GM21526 (cell line): ENCODE measurements around the gene NPAS1.

Source experiments
- ATAC-seq: cut with Tn5 transposase; IDR thresholded peaks from one replicate; pipeline ENCODE4 v1.9.1; 2021; ENCODE audit warnings: moderate library complexity; ENCODE audit not compliant: unreplicated experiment, low FRiP score

The NPAS1 gene, protein sequence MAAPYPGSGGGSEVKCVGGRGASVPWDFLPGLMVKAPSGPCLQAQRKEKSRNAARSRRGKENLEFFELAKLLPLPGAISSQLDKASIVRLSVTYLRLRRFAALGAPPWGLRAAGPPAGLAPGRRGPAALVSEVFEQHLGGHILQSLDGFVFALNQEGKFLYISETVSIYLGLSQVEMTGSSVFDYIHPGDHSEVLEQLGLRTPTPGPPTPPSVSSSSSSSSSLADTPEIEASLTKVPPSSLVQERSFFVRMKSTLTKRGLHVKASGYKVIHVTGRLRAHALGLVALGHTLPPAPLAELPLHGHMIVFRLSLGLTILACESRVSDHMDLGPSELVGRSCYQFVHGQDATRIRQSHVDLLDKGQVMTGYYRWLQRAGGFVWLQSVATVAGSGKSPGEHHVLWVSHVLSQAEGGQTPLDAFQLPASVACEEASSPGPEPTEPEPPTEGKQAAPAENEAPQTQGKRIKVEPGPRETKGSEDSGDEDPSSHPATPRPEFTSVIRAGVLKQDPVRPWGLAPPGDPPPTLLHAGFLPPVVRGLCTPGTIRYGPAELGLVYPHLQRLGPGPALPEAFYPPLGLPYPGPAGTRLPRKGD

DNA sequence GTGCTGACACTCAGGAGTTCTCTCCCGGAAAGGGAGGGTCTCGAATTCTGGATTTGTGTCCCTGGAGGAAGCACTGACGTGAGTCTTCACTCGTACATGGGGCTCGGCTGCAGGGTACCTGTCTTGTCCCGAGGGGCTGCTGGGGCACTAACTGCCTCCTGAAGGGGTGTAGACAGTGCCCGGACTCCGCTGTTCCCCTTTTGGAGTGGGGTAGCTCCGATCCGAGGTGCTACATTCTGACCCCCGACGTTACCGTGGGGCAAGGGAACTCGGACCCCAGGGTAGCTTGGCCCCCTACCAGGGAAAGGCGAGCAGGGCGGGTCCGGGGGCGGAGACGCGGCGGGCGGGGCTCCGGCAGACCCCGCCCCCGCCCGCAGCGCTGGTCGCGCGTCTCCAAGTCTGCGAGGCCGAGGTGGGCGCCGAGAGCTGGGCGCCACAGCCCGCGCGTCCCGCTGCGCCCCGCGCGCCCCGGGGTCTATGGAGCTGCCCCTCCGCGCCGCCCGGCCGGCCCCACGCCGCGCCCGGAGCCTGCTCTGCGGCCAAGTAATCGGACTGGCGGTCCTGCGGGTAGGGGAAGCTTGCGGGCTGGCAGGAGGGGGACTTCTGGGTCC lies at the start of gene NPAS1:
Gene NPAS1 (plus strand): TSS at position 407 of the 611 bp plus-strand sequence. CDS start 1,211 bp downstream, outside the sequence.
- no peak for ATAC-seq

DNA sequence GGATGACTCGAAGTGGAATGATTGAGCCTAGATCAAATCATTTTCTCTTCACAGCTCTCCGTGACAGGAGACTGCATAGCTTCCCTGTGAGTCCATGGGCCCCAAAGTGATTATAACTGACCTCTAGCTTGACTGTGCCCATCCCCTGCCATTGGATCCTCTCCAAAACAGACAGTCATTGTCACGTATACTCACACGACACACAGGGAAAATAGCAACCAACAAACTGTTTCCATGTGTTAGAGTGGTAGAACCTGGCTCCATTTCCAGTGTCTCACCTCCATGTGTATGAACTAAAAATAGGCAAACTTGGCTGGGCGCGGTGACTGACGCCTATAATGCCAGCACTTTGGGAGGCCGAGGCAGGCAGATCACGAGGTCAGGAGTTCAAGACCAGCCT lies 48.8 kb upstream of the NPAS1 start:
- ATAC-seq: no peak

DNA sequence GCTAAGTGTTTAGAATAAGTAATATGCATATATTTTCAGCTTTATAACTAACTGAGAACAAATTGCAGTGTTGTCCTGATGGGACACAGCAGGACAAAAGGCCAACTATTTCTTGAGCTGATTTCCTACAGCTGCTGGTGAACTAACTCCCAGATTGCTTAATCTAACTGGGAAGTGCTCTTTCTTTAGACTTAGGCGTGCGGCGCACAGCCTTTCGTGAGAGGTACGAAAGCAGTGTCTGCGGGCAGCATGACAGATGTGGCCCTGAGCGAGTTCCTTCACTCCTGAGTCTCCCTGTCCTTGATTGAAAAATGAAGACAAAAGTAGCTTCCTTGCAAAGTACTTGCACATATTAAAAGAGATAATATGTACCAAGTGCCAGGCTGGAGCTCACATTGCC lies 47.3 kb upstream of the NPAS1 start:
- no peak for ATAC-seq

- ATAC-seq: no peak
Observed at GRCh38 chr19:46974181-46974580, 45.5 kb upstream of the NPAS1 start.

GRCh38 chr19:46975011-46975924 lies 44.4 kb upstream of the NPAS1 start:
- ATAC-seq: no peak

- no peak for ATAC-seq
Observed at GRCh38 chr19:46975925-46976782, 43.5 kb upstream of the NPAS1 start.

- no peak for ATAC-seq
Observed at GRCh38 chr19:46976845-46977320, 42.8 kb upstream of the NPAS1 start.

DNA sequence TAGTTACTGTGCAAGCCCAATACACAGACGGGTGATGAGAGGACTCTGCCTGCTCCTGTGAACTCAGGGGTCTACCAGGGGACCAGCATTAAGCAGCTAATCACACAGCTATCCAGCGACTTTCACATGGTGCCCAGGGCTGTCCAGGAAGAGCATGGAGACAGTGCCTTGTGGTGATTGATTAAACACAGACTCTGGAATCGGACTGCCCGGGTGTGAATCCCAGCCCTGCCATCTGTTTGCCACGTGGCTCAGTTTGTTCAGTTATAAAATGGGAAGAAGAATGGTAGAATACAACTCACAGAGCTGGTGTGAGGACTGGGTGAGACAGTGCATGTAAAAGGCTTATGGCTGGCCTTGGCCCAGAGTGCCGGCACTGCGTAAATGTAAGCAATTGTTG lies 42.1 kb upstream of the NPAS1 start:
- ATAC-seq: no peak

- no peak for ATAC-seq
Observed at GRCh38 chr19:46978171-46978869, 41.3 kb upstream of the NPAS1 start.

- ATAC-seq: no peak
Observed at GRCh38 chr19:46979126-46980105, 40.2 kb upstream of the NPAS1 start.

DNA sequence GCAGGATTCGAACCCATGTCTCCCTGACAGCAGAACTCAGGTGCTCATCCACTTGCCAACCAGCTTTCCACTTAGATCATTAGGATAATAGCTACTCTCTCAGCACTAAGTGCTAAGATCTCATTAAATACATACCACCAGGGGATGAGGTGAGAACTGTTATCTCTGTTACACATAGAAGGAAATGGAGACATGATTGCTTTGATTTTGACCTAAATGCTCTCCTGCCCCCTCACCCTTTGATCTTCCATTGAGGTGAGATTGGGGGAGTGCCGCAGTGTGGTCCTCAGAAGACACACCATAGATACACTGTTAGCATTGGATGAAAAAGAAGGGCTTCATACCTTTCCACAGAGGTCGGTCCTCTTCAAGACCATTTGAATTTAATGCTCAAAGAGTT lies 38.9 kb upstream of the NPAS1 start:
- ATAC-seq: no peak

DNA sequence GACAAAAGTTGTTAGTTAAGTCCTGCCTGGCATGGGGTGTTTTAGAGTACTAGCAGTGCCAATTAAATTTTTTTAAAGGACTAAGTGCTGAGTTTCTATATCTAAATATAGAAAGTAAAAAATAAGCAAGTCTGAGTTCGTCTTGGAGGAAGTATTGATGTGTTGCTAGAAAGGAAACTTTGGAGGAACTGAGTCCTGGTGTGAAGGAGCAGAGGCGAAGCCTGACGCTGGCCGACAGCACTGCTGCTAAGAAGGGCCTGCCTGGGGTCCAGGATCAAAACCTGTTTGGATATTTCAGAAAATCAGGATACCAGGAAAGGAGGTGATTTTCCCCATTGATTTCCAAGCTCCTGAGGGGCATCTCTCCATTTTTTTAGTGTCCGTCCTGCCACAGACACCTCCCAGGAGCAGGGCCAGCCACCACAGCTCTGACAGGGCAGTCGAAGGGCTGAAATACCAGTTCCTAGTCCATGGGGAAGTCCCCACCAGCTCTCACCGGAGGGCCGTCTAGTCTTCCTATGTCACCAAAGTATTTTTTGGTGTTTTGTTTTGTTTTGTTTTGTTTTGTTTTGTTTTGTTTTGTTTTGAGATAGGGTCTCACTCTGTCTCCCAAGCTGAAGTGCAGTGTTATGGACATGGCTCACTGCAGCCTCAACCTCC lies 38.2 kb upstream of the NPAS1 start:
- ATAC-seq: no peak

- no peak for ATAC-seq
Observed at GRCh38 chr19:46983097-46983496, 36.5 kb upstream of the NPAS1 start.

DNA sequence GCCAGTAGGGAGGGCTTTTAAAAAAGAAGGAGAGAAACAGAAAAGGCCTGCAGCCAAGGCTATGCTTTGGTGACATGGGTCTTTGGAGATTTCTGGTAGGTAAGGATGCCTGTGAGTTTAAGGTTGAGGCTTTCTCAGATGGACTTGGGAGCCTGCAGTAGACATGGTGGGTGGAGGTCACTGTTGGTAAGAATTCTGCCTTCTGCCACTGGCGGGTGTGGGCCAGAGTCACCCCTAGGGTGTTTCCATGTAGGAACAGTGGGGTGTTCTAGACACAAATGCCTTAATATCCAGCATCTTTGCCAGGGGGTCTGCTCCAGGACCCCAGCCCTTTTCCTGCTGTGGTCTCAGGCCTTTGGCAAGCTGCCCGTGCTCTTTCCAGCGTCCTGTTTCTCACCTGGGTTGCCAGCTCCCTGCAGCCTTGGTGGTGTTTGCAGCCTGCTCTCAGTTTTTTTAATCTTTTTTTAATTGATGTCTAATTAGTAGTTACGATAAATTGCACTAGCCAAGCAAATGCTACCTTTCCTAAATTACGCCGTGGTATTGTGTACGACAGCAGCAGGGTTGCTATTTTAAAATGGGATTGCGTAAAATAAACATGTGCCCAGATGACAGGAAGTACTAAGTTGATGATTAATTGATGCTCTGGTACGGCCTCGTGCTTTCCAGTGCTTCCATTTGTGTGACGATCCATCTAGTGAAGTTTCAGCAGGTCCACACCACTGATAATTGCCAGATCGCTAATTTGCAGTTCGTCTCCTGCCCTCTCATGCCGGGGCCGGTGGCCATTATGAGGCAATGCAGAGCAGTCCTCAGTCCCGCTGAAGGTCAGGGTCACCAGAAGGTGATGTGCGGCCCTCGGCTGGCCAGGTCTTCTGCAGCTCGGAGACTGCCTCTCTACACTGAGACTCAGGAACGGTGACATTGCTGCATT lies 35.3 kb upstream of the NPAS1 start:
- ATAC-seq: no peak

GRCh38 chr19:46985542-46986415 lies 33.9 kb upstream of the NPAS1 start:
- ATAC-seq: no peak
